GM19025 (cell line): ENCODE results near the gene SPRR4.

Experiments
- ATAC-seq: cut with Tn5 transposase; IDR thresholded peaks from one replicate; pipeline ENCODE4 v1.9.1; 2021; ENCODE audit warnings: mild to moderate bottlenecking, low read depth, moderate library complexity; ENCODE audit not compliant: unreplicated experiment

SPRR4 gene

DNA sequence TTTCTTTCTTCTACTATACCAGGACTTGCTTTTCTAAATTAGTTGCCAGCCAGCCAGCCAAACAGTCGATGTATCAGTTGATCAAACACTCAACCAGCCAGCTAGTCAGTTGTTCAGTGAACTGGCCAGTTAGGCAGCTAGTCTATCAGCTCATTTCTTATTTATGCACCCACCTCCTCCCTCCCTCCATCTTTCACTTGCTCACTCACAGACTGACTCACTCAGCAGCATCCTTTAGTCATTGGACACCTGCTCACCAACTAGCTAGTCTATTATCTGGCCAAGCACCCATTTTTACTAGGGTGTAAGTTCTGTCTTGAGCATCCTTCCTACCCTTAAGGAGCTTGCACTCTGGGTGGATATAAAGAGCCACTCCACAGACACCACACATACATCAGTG lies 5.9 kb upstream of the SPRR4 start:
- ATAC-seq = no peak

DNA sequence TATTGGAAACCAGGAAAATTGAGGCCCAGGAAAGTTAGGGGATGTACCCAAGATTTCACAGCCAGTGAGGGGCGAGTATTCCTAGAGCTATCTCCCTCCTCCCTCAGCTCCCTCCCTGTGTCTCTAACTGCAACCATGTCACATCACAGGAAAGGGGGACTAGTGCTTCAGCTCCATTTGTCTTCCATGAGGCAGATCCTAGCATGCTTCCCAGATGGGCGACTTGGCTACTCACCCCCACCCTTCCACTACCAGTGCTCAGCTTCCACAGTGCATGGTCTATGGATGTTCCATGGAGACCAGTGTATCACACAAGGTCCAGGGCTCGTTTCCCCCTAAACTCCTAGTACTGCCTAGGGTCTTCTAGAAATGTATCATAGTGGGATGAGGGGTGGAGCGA lies 4.6 kb upstream of the SPRR4 start:
- no peak for ATAC-seq

DNA sequence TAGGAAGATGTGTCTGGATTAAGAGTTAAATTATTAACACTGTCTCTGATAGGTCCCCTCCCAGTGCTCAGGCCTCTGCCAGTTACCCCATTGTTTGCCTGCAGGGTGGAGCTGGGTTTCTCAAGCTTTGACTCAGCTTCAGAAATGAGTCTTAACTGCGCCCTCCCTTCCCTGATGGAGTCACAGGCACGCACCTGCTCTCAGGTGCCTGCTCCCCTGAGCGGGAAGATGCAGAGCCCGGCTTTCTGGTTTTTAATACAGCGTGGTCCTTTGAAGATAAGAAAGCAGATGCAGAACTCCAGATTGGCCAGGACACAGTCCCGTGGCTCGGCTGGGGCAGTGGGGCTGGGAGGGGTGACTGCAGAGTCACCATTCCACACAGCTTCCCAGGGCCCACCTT lies 3.2 kb upstream of the SPRR4 start:
- ATAC-seq = no peak

DNA sequence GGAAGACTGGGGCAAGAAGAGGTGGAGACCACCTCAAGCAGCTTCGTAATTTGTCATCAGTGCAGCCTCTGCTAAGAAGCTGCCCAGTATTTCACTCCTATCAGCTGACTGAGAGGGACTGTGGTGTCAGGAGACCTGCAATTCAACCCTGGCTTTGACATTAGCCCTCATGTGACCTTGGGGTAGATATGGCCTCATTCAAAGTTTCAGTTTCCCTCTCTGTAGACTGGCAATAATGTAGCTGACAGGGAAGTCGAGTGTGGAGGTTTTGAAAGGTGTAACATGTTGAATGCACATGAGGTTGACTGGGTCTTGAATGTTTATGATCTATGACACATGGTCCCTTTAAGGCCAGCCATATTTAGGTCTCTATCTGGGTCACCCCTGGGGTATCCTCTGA lies 2.2 kb upstream of the SPRR4 start:
- ATAC-seq = peak; percentile 94

DNA sequence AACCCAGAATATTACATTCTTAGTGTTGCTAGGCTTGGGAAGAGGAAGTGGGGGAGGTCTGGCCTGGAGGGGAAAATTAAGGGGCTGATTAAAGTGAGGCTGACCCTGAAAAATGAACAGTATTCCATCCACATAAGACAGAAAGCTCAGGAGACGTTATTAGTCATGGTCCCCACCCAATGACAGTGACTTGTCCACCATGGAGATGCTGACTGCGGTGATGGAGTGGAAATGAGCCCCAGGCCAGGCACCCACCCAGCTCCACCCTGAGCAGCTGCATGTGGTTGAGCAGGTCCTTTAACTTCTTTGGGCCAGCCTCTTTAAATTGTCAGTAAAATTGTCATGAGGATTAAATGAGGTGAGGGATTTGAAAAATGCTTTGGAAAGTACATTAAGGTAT lies 1.4 kb upstream of the SPRR4 start:
- no peak for ATAC-seq

DNA sequence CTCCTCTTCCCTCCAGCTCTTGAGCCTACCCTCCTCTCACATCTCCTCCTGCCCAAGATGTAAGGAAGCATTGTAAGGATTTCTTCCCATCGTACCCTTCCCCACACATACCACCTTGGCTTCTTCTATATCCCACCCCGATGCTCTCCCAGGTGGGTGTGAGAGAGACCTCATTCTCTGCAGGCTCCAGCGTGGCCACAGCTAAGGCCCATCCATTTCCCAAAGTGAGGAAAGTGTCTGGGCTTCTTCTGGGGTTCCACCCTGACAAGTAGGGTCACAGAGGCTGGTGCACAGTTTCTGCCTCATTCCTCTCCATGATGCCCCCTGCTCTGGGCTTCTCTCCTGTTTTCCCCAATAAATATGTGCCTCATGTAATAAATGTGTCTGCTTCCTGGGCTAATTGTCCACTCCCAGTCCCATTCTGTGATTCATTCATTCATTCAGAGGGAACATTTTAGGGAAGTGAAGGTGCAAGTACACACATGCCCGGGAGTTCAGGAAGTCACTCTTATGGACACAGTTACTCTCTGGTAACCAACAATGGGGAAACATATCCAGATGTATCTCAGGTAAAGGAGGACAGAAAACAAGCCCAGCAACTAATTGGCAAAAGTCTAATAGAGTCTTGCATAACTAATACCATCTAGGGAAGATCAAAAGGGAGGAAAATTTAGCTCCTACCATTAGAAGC lies 1.9 kb downstream of the SPRR4 start:
- no peak for ATAC-seq

DNA sequence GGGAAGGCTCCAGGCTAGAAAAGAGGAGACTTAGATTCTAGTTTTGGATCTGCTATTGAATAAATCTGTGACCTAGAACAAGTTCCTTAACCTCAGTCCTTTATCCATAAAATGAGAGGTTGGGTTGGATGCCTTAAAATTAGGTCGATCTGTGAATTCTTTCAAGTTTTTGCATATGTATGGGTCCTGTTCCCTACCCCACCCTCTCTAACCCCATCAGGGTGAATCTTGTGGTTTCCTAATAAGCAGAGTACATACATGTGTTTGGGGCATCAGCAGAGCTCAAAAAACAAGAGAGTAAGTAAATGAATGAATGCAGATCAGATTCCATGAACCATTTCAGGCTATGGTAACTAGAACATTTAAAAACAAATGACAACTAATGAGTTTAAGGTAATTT lies 6.2 kb downstream of the SPRR4 start:
- no peak for ATAC-seq

DNA sequence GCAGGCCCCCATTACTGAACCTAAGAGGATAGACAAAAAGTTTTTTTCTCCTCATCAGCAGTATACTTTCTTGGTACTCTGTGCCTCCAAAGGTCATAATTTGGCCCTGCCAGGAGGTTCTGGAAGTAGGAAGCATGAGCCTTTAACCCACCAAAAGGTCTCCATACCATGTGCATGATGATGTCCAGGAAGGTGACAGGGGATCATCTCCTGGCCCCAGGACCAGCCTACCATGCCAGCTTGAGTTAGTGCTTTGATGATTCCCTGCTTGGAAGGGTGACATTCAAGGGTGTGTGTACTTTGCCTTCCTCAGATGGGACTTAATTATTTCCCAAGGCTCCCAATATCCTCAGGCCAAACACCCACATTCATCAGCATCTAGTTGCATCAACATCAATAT lies 7.2 kb downstream of the SPRR4 start:
- ATAC-seq = no peak

DNA sequence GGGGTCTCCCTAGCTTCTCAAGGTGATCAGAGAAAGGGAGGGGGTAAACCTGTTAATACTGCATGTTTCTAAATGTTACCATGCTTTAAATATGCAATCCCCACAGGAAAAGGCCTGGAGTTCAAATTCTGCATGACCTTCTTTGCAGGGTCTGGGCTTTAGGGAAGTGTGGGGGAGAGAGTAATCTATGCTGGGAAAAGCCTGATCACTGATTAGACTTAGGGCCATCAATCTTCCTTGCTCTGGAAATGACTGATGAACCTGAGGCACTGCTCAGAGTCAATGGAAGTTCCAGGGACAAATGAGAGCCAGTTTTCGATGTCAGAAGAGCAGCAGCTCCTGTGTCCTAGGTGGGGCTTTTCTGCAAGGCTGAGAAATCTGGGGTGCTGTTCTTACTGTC lies 10.2 kb downstream of the SPRR4 start:
- no peak for ATAC-seq

DNA sequence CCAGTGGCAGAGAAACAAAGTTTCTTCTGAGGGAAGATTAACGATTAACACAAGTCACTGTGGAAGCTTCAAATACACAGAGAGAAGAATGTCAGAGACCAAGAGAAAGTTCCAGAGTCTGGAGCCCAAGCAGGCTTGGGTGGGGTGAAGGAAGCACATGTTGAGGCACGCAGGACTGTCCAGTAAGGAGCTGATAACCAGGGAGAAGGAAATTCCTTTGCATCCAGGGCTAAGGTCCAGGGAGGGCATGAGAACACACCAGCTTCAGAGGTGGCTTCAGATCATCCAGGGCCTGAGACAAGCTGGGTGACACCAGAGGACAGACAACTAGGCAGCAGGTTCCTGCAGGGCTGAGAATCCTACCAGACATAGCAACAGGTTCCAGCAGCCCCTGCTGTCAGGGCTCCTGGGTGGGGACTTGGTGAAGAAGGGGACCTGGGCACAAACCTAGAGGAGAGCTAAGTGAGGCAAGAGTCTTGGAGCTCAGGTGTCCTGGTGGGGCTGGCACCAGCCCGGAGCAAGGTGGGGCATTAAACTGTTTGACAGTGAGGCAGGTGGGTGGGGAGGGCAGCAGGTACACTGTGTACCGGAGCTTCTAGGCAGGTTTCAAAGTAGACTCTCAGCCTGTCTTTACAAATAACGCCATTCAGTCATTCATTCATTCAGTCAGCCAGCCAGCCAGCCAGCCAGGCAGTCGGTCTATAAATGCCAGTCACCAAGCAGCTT lies 10.9 kb downstream of the SPRR4 start:
- no peak for ATAC-seq

DNA sequence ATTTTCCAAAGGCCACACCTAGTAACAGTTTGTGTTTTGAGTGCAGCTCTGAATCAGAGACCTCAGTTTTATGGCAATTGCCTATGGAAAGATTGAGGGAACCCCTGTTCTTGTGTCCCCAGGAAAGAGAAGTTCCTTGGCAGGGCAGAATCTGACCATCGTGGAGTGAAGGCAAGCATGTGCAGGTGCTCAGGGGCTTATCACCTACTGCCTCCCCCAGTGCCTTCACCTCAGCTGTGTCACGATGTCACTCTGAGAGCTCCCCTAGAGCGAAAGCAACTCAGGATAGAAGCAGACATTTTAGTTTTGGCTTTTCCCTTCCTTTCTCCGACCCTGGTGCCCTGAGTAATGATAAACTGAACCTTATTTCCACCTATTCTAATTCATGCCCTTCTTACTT lies 11.6 kb downstream of the SPRR4 start:
- ATAC-seq = no peak

DNA sequence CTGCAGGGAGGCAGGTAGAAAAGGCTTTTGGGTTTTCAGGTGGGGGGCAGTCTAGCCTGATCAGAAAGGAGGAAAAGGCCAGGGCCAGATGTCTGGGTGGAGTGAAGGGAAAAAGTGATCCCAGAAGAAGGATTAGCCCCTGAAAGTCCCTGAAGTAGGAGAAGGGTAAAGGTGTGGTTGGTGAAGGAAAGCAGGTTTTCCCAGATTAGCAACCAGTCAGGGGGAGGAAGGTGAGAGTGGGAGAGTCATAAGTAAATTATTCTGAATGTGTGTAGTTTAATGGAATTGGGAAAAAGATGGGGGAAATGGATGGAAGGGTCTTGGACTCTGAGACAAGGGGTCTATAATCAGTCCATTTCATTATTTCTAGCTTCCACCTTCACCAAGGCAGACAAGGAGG lies 12.8 kb downstream of the SPRR4 start:
- ATAC-seq = no peak

DNA sequence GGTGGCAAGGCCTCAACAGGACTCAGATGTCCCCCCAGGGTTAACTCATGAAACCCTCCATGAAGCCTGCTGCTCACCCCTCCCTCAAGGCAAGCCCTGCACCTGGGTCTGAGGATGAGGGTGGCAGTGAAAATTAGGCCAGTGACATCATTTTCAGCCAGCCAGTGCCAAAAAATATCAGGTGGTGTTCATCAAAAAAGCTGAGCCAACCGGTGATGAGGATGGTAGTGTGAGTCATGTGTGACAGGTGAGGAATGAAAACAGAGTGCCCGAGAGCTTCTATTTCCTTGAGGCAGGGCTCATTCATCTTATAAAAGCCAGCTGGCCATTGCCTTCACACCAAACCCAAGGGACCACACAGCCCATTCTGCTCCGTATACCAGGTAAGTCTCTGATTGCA lies 13.3 kb downstream of the SPRR4 start, which contains the start of gene SPRR1A:
SPRR1A (plus strand) TSS at position 339 of the 400 bp plus-strand sequence. CDS start 1,150 bp downstream, outside the sequence.
- ATAC-seq = no peak

DNA sequence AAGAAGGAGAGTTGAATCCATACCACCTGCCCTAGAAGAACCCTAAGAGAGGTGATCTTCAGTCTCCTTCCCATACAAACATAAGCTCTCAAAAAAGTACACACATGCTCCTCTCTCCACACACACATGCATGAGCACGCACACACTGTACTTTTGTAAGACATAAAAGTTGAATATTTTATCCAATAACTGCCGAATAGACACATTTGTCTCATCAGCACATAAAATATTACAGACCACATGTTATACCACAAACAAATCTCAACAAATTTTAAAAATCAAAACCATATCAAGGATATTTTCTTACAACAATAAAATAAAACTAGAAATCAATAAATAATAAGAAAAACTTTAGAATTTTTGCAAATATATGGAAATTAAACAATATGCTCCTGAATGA lies 16.1 kb downstream of the SPRR4 start:
- no peak for ATAC-seq

DNA sequence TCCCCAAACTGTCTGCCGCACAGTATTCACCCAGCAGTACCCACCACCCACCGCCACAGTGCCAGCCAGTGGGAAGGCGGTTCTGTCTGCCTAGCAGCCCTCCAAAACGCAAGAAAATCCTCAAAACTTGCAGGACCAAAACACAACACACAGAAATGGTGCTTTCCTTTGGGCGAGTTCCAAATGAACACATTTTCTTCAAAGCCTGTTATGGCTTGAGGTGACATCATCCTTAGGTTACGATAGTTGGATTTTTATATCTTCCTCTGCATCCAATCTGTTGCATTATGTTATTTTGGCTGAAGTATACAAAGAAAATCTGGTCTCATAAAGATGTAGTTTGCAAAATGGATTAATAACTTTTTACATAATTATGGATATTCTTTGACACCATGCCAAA lies 22.7 kb downstream of the SPRR4 start:
- ATAC-seq = no peak

DNA sequence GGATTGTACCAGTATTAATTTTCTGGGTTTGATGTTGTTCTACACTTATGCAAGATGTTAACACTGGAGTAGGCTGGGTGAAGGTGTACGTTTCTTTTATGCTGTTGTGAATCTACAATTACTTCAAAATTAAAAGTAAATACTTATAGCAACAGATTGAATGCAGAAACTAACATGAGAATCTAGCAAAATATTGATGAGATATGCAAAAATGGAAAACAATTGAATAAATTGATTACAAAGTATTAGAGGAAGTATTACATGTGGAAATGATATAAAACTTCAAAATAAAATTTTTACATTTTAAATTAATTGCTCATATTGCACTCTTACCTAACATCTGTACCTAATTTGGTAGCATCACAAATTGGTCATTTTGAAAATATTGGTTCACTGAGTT lies 25.4 kb downstream of the SPRR4 start:
- no peak for ATAC-seq

DNA sequence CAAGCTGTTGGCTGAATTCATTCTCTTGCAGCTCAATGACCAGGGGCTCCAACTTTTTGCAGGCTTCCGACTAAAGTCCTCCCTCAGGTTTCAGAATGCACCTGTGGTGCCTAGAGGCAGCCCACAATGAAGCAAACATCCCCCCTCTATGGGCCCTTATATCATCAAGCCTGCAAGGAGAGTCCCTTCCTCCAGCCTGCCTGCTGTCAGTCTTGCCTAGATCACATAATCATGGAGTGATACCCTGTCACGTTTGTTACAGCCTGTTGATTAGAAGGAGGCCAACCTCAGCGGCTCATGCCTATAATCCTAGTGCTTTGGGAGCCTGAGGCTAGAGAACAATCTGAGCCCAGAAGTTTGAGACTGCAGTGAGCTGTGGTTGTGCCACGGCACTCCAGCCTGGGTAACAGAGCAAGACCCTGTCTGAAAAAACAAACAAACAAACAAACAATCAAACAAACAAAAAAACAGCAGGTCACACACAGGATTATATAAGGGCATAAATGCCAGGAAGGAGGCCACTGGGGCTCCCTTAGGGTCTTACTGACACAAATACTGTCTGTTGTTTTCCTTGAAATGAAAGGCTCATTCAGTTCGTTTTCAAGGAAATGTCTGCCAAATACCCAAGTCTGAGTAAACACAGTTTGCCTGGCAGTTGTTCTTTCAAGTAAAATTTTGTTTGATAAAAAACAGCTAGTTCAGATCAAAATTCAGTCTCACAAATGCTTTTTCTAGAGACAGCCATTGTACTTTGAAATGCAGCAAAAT lies 26.4 kb downstream of the SPRR4 start:
- ATAC-seq = no peak

DNA sequence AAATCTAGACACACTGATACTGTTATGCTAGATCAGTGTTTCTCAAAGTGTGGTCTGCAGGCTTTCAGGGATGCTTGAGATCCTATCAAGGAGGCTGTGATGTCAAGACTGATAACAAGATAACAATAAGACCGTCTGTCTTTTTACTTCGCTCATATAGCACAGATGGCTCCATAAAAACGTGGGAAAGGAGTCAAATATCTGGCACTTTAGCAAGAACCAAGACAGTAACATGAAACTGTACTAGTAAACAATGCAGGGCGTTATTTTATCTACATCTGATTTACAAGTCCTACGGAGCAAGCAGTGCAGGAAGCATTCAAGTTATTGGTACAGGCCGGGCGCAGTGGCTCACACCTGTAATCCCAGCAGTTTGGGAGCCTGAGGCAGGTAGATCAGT lies 27.5 kb downstream of the SPRR4 start:
- ATAC-seq = no peak

DNA sequence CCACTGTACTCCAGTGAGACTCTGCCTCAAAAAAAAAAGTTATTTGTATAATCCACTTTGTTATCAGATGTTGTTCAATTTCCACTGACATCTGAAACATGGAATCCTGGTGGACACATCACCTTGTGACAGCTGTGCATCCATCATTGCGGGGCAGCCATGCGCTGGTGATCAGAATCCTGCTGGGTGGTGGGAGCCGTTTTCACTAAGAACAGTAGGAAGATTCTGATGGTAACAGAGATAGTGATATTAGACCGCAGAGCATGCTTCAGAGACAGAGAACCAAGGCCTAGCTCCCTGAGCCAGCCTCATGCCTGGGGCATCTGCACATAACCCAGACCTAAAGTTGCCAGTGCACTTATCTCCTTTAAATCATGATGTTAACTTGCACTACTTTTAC lies 28.0 kb downstream of the SPRR4 start:
- no peak for ATAC-seq

DNA sequence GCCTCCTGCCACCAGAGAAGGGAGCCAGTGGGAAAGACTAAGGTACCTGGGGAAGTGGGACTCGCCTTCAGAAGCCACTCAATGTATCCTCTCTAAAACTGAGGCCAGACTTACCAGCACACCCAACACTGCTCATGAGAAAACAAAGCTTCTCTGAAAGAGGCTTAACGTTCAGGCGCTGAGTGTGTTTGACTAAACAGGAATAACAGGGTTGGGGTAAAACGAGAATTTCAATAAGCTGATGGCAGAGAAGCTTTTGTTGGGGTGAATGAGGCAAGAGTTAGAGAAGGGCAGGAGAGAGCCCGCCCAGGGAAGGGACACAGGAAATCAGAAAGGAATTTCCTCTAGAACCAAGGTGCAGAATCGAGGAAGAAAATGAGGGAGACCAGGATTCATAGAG lies 29.4 kb downstream of the SPRR4 start:
- ATAC-seq = no peak

DNA sequence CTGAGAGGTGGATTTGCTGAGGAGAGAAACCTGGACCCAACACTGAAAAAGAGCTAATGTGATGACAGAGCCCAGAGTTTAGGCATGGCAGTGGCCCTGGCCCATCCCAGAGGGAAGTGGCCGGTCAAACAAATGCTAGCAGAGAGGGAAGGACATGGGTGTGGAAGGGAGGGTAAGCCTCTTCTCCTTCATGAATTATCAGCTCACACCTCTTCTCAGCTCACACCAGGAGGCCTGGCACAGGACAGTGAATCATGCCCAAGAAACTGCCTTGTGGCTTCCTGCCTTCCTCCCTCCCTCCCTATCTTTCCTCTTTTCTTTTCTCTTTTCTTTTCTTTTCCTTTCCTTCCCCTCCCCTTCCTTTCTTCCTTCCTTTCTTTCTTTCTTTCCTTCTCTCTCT lies 29.8 kb downstream of the SPRR4 start:
- no peak for ATAC-seq

DNA sequence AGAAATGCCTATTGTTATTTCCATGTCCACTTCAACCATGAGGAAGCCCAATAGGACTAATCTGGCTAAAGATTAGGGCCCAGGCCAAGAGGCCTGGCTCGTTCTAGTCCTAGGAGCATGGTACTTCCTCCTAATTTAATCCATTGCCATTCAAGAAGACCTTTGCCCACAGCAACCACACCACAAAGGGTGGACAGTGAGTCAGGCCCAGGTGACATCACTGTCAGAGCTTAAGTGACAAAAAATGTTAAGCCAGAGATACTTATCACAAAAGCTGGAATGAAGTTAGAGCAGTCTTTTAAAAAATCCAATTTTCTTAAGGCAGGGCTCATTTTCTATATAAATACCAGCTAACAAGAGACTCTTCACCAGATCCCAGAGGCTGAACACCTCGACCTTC lies 30.9 kb downstream of the SPRR4 start, which contains the start of gene SPRR3:
SPRR3 (plus strand) TSS at position 368 of the 400 bp plus-strand sequence. CDS start 1,272 bp downstream, outside the sequence.
- no peak for ATAC-seq
